Cardiac muscle cell (in vitro differentiated cells and primary cell): ENCODE measurements around the gene AKAP1. TPM values are rescaled to one million over a fixed set of nuclear protein-coding genes. Genes with fewer than 3 reads are reported as not detected.

Experiments used
- DNase-seq, 2 donors: peaks; one replicate each; pipeline versions ENCODE4 v3.0.0 to v3.0.0-alpha.2; 2010 to 2017; ENCODE audit warnings: low read depth in 1 of 2, low spot score in 1 of 2
- H3K27ac ChIP-seq: fragments of 200-600 bp; sonication (generic); 2 replicates; pipeline ENCODE4 v1.5.1; 2016
- H3K27me3 ChIP-seq: fragments of 200-600 bp; sonication (generic); 2 replicates; pipeline ENCODE4 v1.6.0; 2016; ENCODE audit warnings: control low read depth
- H3K36me3 ChIP-seq: fragments of 200-600 bp; sonication (generic); 2 replicates; pipeline ENCODE4 v1.5.1; 2016; ENCODE audit warnings: control low read depth
- H3K4me1 ChIP-seq: fragments of 200-600 bp; sonication (generic); 2 replicates; pipeline ENCODE4 v1.8.1; 2017; ENCODE audit warnings: low read depth, mild to moderate bottlenecking, mixed run types
- H3K4me3 ChIP-seq: fragments of 200-600 bp; sonication (generic); 2 replicates; pipeline ENCODE4 v1.5.1; 2016; ENCODE audit warnings: mild to moderate bottlenecking
- H3K9me3 ChIP-seq: fragments of 200-600 bp; sonication (generic); 2 replicates; pipeline ENCODE4 v1.5.1; 2017; ENCODE audit warnings: low read depth, mild to moderate bottlenecking, control low read depth
- CTCF ChIP-seq: IDR thresholded peaks from 2 replicates; pipeline ENCODE4 v1.5.1; 2012; ENCODE audit warnings: low read depth, mild to moderate bottlenecking, low read length
- polyA plus RNA-seq: library from polyadenylated mRNA; unstranded; fragments of >200 nt; fragmentation: Nextera tagmentation; extraction: Ambion mirVana; gene quantifications from 2 replicates; pipeline ENCODE4 v1.2.1, GENCODE V29; 2016
- total RNA-seq: library from RNA; depleted of rRNA; stranded (reverse); fragments of >200 nt; gene quantifications from 2 replicates; pipeline ENCODE4 v1.2.3, GENCODE V29; 2016

Gene AKAP1
- total and polyA plus RNA-seq, 2 experiments from 2014 or later = 35.3 to 81.4 TPM

GRCh38 chr17:57085448-57086068 is 512 bp downstream of the AKAP1 start:
- DNase-seq = peak; percentile 36 to 79
- peak overlapping the region; percentile 88 for H3K4me3 ChIP-seq
- H3K9me3 ChIP-seq = no peaks in the 10 kb centered on the region
- TF ChIP-seq CTCF = peak; percentile 17
- peak overlapping the region; percentile 7 for H3K27ac ChIP-seq
- peaks cover 19% of the 10 kb centered on the region for H3K4me1 ChIP-seq
- H3K27me3 ChIP-seq = no peaks in the 10 kb centered on the region
- no peaks in the 10 kb centered on the region for H3K36me3 ChIP-seq

- DNase-seq = peak in 1 of 2 donors; percentile 45
- TF ChIP-seq CTCF = no peak
- no peaks in the 10 kb centered on the region for H3K36me3 ChIP-seq
- H3K4me1 ChIP-seq = peaks cover 26% of the 10 kb centered on the region
- peak overlapping the region; percentile 7 for H3K27ac ChIP-seq
- peak overlapping the region; percentile 88 for H3K4me3 ChIP-seq
- H3K9me3 ChIP-seq = no peaks in the 10 kb centered on the region
- no peaks in the 10 kb centered on the region for H3K27me3 ChIP-seq
Observed at GRCh38 chr17:57086069-57086930, 1.3 kb downstream of the AKAP1 start.

- Histone ChIP-seq H3K4me1 (peaks cover 43% of the 10 kb centered on the region), H3K27ac (no peak overlapping the region), H3K36me3 (no peaks in the 10 kb centered on the region), H3K27me3 (no peaks in the 10 kb centered on the region), H3K4me3 (no peak overlapping the region), H3K9me3 (no peaks in the 10 kb centered on the region)
- no peak for DNase-seq
- TF ChIP-seq CTCF = no peak
Observed at GRCh38 chr17:57088298-57088697, 3.3 kb downstream of the AKAP1 start.

- Histone ChIP-seq H3K4me1 (peaks cover 40% of the 10 kb centered on the region), H3K4me3 (no peak overlapping the region), H3K27ac (no peak overlapping the region), H3K36me3 (no peaks in the 10 kb centered on the region), H3K9me3 (no peaks in the 10 kb centered on the region), H3K27me3 (no peaks in the 10 kb centered on the region)
- no peak for DNase-seq
- no peak for TF ChIP-seq CTCF
Observed at GRCh38 chr17:57089391-57089790, 4.3 kb downstream of the AKAP1 start.

- peaks cover 40% of the 10 kb centered on the region for H3K4me1 ChIP-seq
- no peaks in the 10 kb centered on the region for H3K9me3 ChIP-seq
- no peak overlapping the region for H3K4me3 ChIP-seq
- TF ChIP-seq CTCF = no peak
- H3K27ac ChIP-seq = peak overlapping the region; percentile 61
- H3K27me3 ChIP-seq = no peaks in the 10 kb centered on the region
- H3K36me3 ChIP-seq = no peaks in the 10 kb centered on the region
- DNase-seq = peak in 1 of 2 donors; percentile 55
Observed at GRCh38 chr17:57090560-57091185, 5.6 kb downstream of the AKAP1 start.
